Measurements from ENCODE around the gene DESI1. TPM values are rescaled to one million over a fixed set of nuclear protein-coding genes. Genes with fewer than 3 reads are reported as not detected.
A peak's percentile ranks its signal among the peaks of the same experiment; 100 is the strongest.

The DESI1 gene
- total and polyA plus RNA-seq, 12 donors = 11.4 to 82.8 (median 34.7) TPM

GRCh38 chr22:41625577-41625976 is 4.7 kb upstream of the DESI1 start:
- intact Hi-C loops (cut with DNase I) = no loop called here
- H3K36me3 ChIP-seq (replicated peaks in 1 of 2) = peaks cover 0 to 74% of the 10 kb centered on the region in 2 donors

GRCh38 chr22:41621911-41622179 is 1.0 kb upstream of the DESI1 start:
- no peak for TF ChIP-seq CTCF (IDR thresholded peaks at IDR 0.05)
- no peak for TF ChIP-seq POLR2A (IDR thresholded peaks at IDR 0.05)
- WGBS, 4 donors = 1 to 6% (median 2%) methylated on average over 8 of the region's 8 CpGs
- H3K9me3 ChIP-seq (replicated peaks in 1 of 3) = no peaks in the 10 kb centered on the region
- H3K4me1 ChIP-seq (replicated peaks in 1 of 2) = peaks cover 19 to 32% of the 10 kb centered on the region in 2 donors
- peak overlapping the region; percentile 95 to 100 (median 98) for H3K27ac ChIP-seq
- no peaks in the 10 kb centered on the region for H3K27me3 ChIP-seq
- no peak for DNase-seq
- intact Hi-C loops (cut with DNase I) = no loop called here
- H3K36me3 ChIP-seq (replicated peaks in 1 of 2) = peaks cover 0 to 45% of the 10 kb centered on the region in 2 donors
- H3K4me3 ChIP-seq = peak overlapping the region in 3 of 4 donors; percentile 75 to 100 (median 84)

More at GRCh38 chr22:41625577-41625976, 4.7 kb upstream of the DESI1 start:
- no peaks in the 10 kb centered on the region for H3K27me3 ChIP-seq
- H3K27ac ChIP-seq = peak overlapping the region in 2 of 5 donors; percentile 65 to 70
- H3K4me3 ChIP-seq = no peak overlapping the region
- DNase-seq = peak in 6 of 7 donors; percentile 73 to 83 (median 80)
- WGBS, 4 donors = 50 to 65% (median 59%) methylated on average over 7 of the region's 7 CpGs
- H3K4me1 ChIP-seq (replicated peaks in 1 of 2) = peaks cover 9 to 16% of the 10 kb centered on the region in 2 donors
- no peak for TF ChIP-seq POLR2A (IDR thresholded peaks at IDR 0.05)
- no peak for TF ChIP-seq CTCF (IDR thresholded peaks at IDR 0.05)
- H3K9me3 ChIP-seq (replicated peaks in 1 of 3) = no peaks in the 10 kb centered on the region

GRCh38 chr22:41621099-41621910 is 462 bp upstream of the DESI1 start, which contains the start of gene XRCC6:
Gene XRCC6 (plus strand): TSS chr22:41621295. CDS start chr22:41622005, 710 bp downstream.
- peak within 1 kb of the TSS; percentile 95 to 100 (median 98) for H3K27ac ChIP-seq
- no peaks in the 10 kb centered on the region for H3K27me3 ChIP-seq
- peak; percentile 96 to 99 for TF ChIP-seq POLR2A (IDR thresholded peaks at IDR 0.05)
- TF ChIP-seq CTCF (IDR thresholded peaks at IDR 0.05) = no peak
- H3K9me3 ChIP-seq (replicated peaks in 1 of 3) = no peaks in the 10 kb centered on the region
- peaks cover 19 to 36% of the 10 kb centered on the region in 2 donors for H3K4me1 ChIP-seq (replicated peaks in 1 of 2)
- WGBS, 4 donors = 0 to 1% (median 0%) methylated on average over 12 to 70 of the region's 70 CpGs
- intact Hi-C loops (cut with DNase I) = no loop called here
- DNase-seq = peak; percentile 100
- peaks cover 0 to 39% of the 10 kb centered on the region in 2 donors for H3K36me3 ChIP-seq (replicated peaks in 1 of 2)
- peak within 1 kb of the TSS; percentile 75 to 100 (median 91) for H3K4me3 ChIP-seq

GRCh38 chr22:41619979-41620588 is 759 bp downstream of the DESI1 start:
- H3K9me3 ChIP-seq (replicated peaks in 1 of 3) = no peaks in the 10 kb centered on the region
- H3K36me3 ChIP-seq (replicated peaks in 1 of 2) = peaks cover 0 to 27% of the 10 kb centered on the region in 2 donors
- DNase-seq = peak; percentile 44 to 77 (median 60)
- intact Hi-C loops (cut with DNase I) = no loop called here
- WGBS, 4 donors = 2 to 3% (median 3%) methylated on average over 11 to 24 of the region's 24 CpGs
- no peaks in the 10 kb centered on the region for H3K27me3 ChIP-seq
- H3K27ac ChIP-seq = peak overlapping the region; percentile 87 to 100 (median 98)
- TF ChIP-seq CTCF (IDR thresholded peaks at IDR 0.05) = peak in 1 of 6 experiments; percentile 6
- no peak for TF ChIP-seq POLR2A (IDR thresholded peaks at IDR 0.05)
- H3K4me3 ChIP-seq = peak overlapping the region; percentile 46 to 98 (median 79)
- peaks cover 19 to 34% of the 10 kb centered on the region in 2 donors for H3K4me1 ChIP-seq (replicated peaks in 1 of 2)
